Left kidney (tissue), 8 donors: ENCODE data around the gene KRTAP20-1. TPM values are rescaled to one million over a fixed set of nuclear protein-coding genes. Genes with fewer than 3 reads are reported as not detected.

Source experiments
- DNase-seq: peaks from one replicate; pipeline ENCODE4 v3.0.0-alpha.2; 2013
- long read RNA-seq, 8 donors: transcript quantifications; one replicate each; lab custom pipeline, GENCODE V29; 2026
- polyA plus RNA-seq: library from polyadenylated mRNA; unstranded; fragments of 120-200 nt; gene quantifications from one replicate; pipeline ENCODE4 v1.2.1, GENCODE V29; 2013; ENCODE audit not compliant: insufficient read length

KRTAP20-1 gene
- polyA plus RNA-seq: not detected
- long read RNA-seq, donor 1: 0 reads
- long read RNA-seq, donor 2: 0 reads
- long read RNA-seq, donor 3: 0 reads
- long read RNA-seq, donor 4: 0 reads
- long read RNA-seq, donor 5: 0 reads
- long read RNA-seq, donor 6: 0 reads
- long read RNA-seq, donor 7: 0 reads
- long read RNA-seq, donor 8: 0 reads

- DNase-seq: no peak
Observed at GRCh38 chr21:30616125-30616524, at the start of gene KRTAP20-1. TSS of gene KRTAP20-1 (plus strand) at chr21:30616425. CDS start at chr21:30616455, 30 bp downstream.

GRCh38 chr21:30567617-30568016 lies 48.6 kb upstream of the KRTAP20-1 start:
- no peak for DNase-seq

- DNase-seq: no peak
Observed at GRCh38 chr21:30577766-30578165, 38.5 kb upstream of the KRTAP20-1 start.

- no peak for DNase-seq
Observed at GRCh38 chr21:30579346-30579745, 36.9 kb upstream of the KRTAP20-1 start.

GRCh38 chr21:30580132-30580531 lies 36.1 kb upstream of the KRTAP20-1 start:
- DNase-seq: no peak

- no peak for DNase-seq
Observed at GRCh38 chr21:30582870-30583269, 33.4 kb upstream of the KRTAP20-1 start.

GRCh38 chr21:30590297-30590696 lies 25.9 kb upstream of the KRTAP20-1 start, which contains the start of gene KRTAP22-2:
TSS of gene KRTAP22-2 (minus strand) at chr21:30590397.
- DNase-seq: no peak

- no peak for DNase-seq
Observed at GRCh38 chr21:30592140-30592539, 24.1 kb upstream of the KRTAP20-1 start, which contains the start of gene KRTAP6-3. TSS of gene KRTAP6-3 (plus strand) at chr21:30592440. CDS start at chr21:30592446, 6 bp downstream.

- DNase-seq: no peak
Observed at GRCh38 chr21:30598802-30599201, 17.4 kb upstream of the KRTAP20-1 start, which contains the start of gene KRTAP6-2. TSS of gene KRTAP6-2 (minus strand) at chr21:30598902. CDS start at chr21:30598874, 28 bp downstream.

GRCh38 chr21:30600787-30601186 lies 15.4 kb upstream of the KRTAP20-1 start, which contains the start of gene KRTAP22-1:
TSS of gene KRTAP22-1 (plus strand) at chr21:30601087.
- DNase-seq: no peak

GRCh38 chr21:30605968-30606367 lies 10.3 kb upstream of the KRTAP20-1 start:
- DNase-seq: no peak

GRCh38 chr21:30612132-30612531 lies 4.1 kb upstream of the KRTAP20-1 start:
- DNase-seq: no peak

- no peak for DNase-seq
Observed at GRCh38 chr21:30613836-30614235, 2.4 kb upstream of the KRTAP20-1 start, which contains the start of gene KRTAP6-1. TSS of gene KRTAP6-1 (minus strand) at chr21:30613930. CDS start at chr21:30613904, 26 bp downstream.

- DNase-seq: no peak
Observed at GRCh38 chr21:30615199-30615598, 1.0 kb upstream of the KRTAP20-1 start.

GRCh38 chr21:30620080-30620479 lies 3.9 kb downstream of the KRTAP20-1 start:
- DNase-seq: no peak

GRCh38 chr21:30620522-30620921 lies 4.3 kb downstream of the KRTAP20-1 start, which contains the start of gene KRTAP20-4:
TSS of gene KRTAP20-4 (plus strand) at chr21:30620627.
- no peak for DNase-seq

GRCh38 chr21:30623362-30623761 lies 7.1 kb downstream of the KRTAP20-1 start:
- DNase-seq: no peak

GRCh38 chr21:30625449-30626165 lies 9.4 kb downstream of the KRTAP20-1 start:
- no peak for DNase-seq

- no peak for DNase-seq
Observed at GRCh38 chr21:30628109-30628508, 11.9 kb downstream of the KRTAP20-1 start.

- no peak for DNase-seq
Observed at GRCh38 chr21:30629200-30629599, 13.0 kb downstream of the KRTAP20-1 start.

GRCh38 chr21:30634906-30635305 lies 18.7 kb downstream of the KRTAP20-1 start, which contains the start of gene KRTAP20-2:
TSS of gene KRTAP20-2 (plus strand) at chr21:30635206. CDS start at chr21:30635264, 58 bp downstream.
- DNase-seq: no peak

- no peak for DNase-seq
Observed at GRCh38 chr21:30638686-30639085, 22.5 kb downstream of the KRTAP20-1 start.

GRCh38 chr21:30642564-30642963 lies 26.3 kb downstream of the KRTAP20-1 start, which contains the start of gene KRTAP20-3:
TSS of gene KRTAP20-3 (plus strand) at chr21:30642864.
- no peak for DNase-seq
